K562 (cell line): ENCODE measurements around the gene RAPGEF5. TPM values are rescaled to one million over a fixed set of nuclear protein-coding genes. Genes with fewer than 3 reads are reported as not detected.

ENCODE experiments used
- ATAC-seq: fragments of 200-7000 bp; cut with Tn5 transposase; 3 replicates; pipeline ENCODE4 v1.9.1; 2020; ENCODE audit warnings: moderate library complexity
- BruUV-seq: library from RNA; stranded (reverse); fragments of 400-500 nt; replicated peaks from 2 replicates; lab custom pipeline; 2021; lab: Mats Ljungman, UMichigan
- CTCF ChIA-PET: fragments of 300-600 bp; formaldehyde crosslinking; extraction: SDS; loops from one replicate; lab custom pipeline; 2021; ENCODE audit warnings: low intra/inter-chr PET ratio; lab: Yijun Ruan, JAX
- POLR2A ChIA-PET: fragments of 300-600, 350-650 bp; sonication (Branson Sonifier 250); formaldehyde crosslinking; extraction: SDS; loops from one replicate; lab custom pipeline; 2021; ENCODE audit warnings: antibody characterized with exemption, inconsistent platforms; lab: Yijun Ruan, JAX
- DNase-seq, 4 experiments: peaks; one replicate each; pipeline versions ENCODE4 v3.0.0 to v3.0.0-alpha.2; 2011 to 2018; ENCODE audit warnings: low spot score in 3 of 4, mixed read lengths in 3 of 4; ENCODE audit errors: extremely low read depth in 1 of 4
- FAIRE-seq: peaks from 2 replicates; lab custom pipeline; 2011; peaks lifted over from hg19 to GRCh38; lab: Jason Lieb, UNC
- H2AFZ ChIP-seq: 2 replicates; pipeline ENCODE4 v1.6.0; 2011; ENCODE audit warnings: low read depth, low read length, control low read depth, inconsistent platforms
- H3K27ac ChIP-seq: fragments of 200-600 bp; 3 replicates; pipeline ENCODE4 v1.8.0; 2011; ENCODE audit warnings: low read depth, mild to moderate bottlenecking, control low read depth, inconsistent platforms, low read length, moderate library complexity, mixed read lengths; ENCODE audit errors: extremely low read depth
- H3K27me3 ChIP-seq, 2 experiments: fragments of 300-600 bp in 1 of 2; 2 replicates in 1 of 2; 3 replicates in 1 of 2; pipeline versions ENCODE4 v1.6.0 to v1.8.0; 2011; ENCODE audit warnings: inconsistent platforms in 2 of 2, low read length in 2 of 2, mild to moderate bottlenecking in 1 of 2, mixed read lengths in 1 of 2, moderate library complexity in 1 of 2; ENCODE audit not compliant: control insufficient read depth in 2 of 2, insufficient read depth in 2 of 2
- H3K36me3 ChIP-seq: fragments of 300-600 bp; 3 replicates; pipeline ENCODE4 v1.8.0; 2011; ENCODE audit warnings: mild to moderate bottlenecking, low read length, inconsistent platforms; ENCODE audit not compliant: control insufficient read depth, insufficient read depth
- H3K4me1 ChIP-seq, 2 experiments: fragments of 200-600 bp in 1 of 2; replicated peaks in 1 of 2; 2 replicates in 1 of 2; 3 replicates in 1 of 2; pipeline versions ENCODE4 v1.5.1 to v1.8.0; 2011; ENCODE audit warnings: inconsistent platforms in 2 of 2, low read length in 2 of 2, mild to moderate bottlenecking in 1 of 2, mixed read lengths in 1 of 2, moderate library complexity in 1 of 2; ENCODE audit not compliant: control insufficient read depth in 2 of 2, insufficient read depth in 2 of 2
- H3K4me2 ChIP-seq: 2 replicates; pipeline ENCODE4 v1.6.1; 2011; ENCODE audit warnings: low read length, control low read depth, inconsistent platforms, mixed read lengths; ENCODE audit not compliant: insufficient read depth
- H3K4me3 ChIP-seq: fragments of 200-600 bp; sonication (generic), shearing (Covaris generic); 2 replicates; pipeline ENCODE4 v1.5.1; 2016; ENCODE audit warnings: control low read depth, inconsistent platforms
- H3K79me2 ChIP-seq: fragments of 200-600 bp; 3 replicates; pipeline ENCODE4 v1.8.0; 2011; ENCODE audit warnings: low read length, inconsistent platforms; ENCODE audit not compliant: control insufficient read depth, insufficient read depth
- H3K9ac ChIP-seq, 2 experiments: 2 replicates each; pipeline versions ENCODE4 v1.6.0 to v1.6.1; 2011; ENCODE audit warnings: low read depth in 2 of 2, low read length in 2 of 2, control low read depth in 1 of 2, inconsistent platforms in 1 of 2, mild to moderate bottlenecking in 1 of 2, mixed read lengths in 1 of 2; ENCODE audit not compliant: insufficient read depth in 1 of 2
- H3K9me1 ChIP-seq: one replicate; pipeline ENCODE4 v1.6.0; 2011; ENCODE audit warnings: inconsistent platforms, mild to moderate bottlenecking, low read length, moderate library complexity; ENCODE audit not compliant: control insufficient read depth, insufficient read depth
- H3K9me3 ChIP-seq: replicated peaks from 2 replicates; pipeline ENCODE4 v1.5.1; 2011; ENCODE audit warnings: low read depth, low read length, inconsistent platforms; ENCODE audit not compliant: control insufficient read depth, insufficient read depth
- H4K20me1 ChIP-seq: replicated peaks from 2 replicates; pipeline ENCODE4 v1.6.1; 2011; ENCODE audit warnings: low read length, inconsistent platforms, mixed read lengths; ENCODE audit not compliant: control insufficient read depth, insufficient read depth
- CBX8 ChIP-seq: fragments of 200-600 bp; sonication (generic); IDR thresholded peaks from 2 replicates; pipeline ENCODE4 v1.6.1; 2012; ENCODE audit warnings: borderline replicate concordance, mixed run types, low read depth, mild to moderate bottlenecking, moderate library complexity, mixed read lengths, low read length, control low read depth, inconsistent platforms; ENCODE audit not compliant: poor library complexity, severe bottlenecking; ENCODE audit errors: extremely low read depth
- EWSR1 ChIP-seq: fragments of 450-650 bp; IDR thresholded peaks from 2 replicates; pipeline ENCODE4 v1.6.1; 2018; ENCODE audit warnings: borderline replicate concordance, mild to moderate bottlenecking, low read depth, moderate library complexity; ENCODE audit not compliant: partially characterized antibody
- GATAD2A ChIP-seq: fragments of 450-650 bp; IDR thresholded peaks from 2 replicates; pipeline ENCODE4 v1.6.1; 2017
- HNRNPL ChIP-seq: fragments of 200-400 bp; formaldehyde crosslinking; IDR thresholded peaks from 2 replicates; pipeline ENCODE4 v1.6.1; 2017; ENCODE audit warnings: low read depth, mild to moderate bottlenecking, low read length
- KDM2B ChIP-seq: fragments of 250-450 bp; sonication (Bioruptor Pico); IDR thresholded peaks from 2 replicates; pipeline ENCODE4 v1.8.0; 2021; ENCODE audit warnings: mild to moderate bottlenecking, moderate library complexity
- KHSRP ChIP-seq: fragments of 450-650 bp; IDR thresholded peaks from 2 replicates; pipeline ENCODE4 v1.6.1; 2017
- SIX5 ChIP-seq, 2 experiments: IDR thresholded peaks; 2 replicates each; pipeline ENCODE4 v1.6.1; 2011; ENCODE audit warnings: low read length in 2 of 2, borderline replicate concordance in 1 of 2, low read depth in 1 of 2, mild to moderate bottlenecking in 1 of 2, moderate library complexity in 1 of 2; ENCODE audit not compliant: insufficient read depth in 1 of 2
- SMARCE1 ChIP-seq: fragments of 450-650 bp; IDR thresholded peaks from 2 replicates; pipeline ENCODE4 v1.7.1; 2016; ENCODE audit warnings: mild to moderate bottlenecking
- YY1 ChIP-seq, 3 experiments: IDR thresholded peaks; 2 replicates each; pipeline ENCODE4 v1.6.1; 2011; ENCODE audit warnings: low read length in 2 of 3, mild to moderate bottlenecking in 2 of 3, moderate library complexity in 2 of 3, borderline replicate concordance in 1 of 3, control low read depth in 1 of 3, low read depth in 1 of 3; ENCODE audit not compliant: insufficient read depth in 3 of 3, insufficient replicate concordance in 2 of 3, control insufficient read depth in 1 of 3, insufficient read length in 1 of 3; ENCODE audit errors: extremely low read depth in 1 of 3
- ZNF644 ChIP-seq: fragments of 200-800 bp; sonication (Bioruptor generic); IDR thresholded peaks from 2 replicates; pipeline ENCODE4 v1.6.1; 2016; ENCODE audit warnings: low read depth, missing genetic modification characterization, missing compliant biosample characterization
- WGBS: fragments of 100-300 bp; shearing (Covaris generic); methylation state at CpG from one replicate; pipeline ENCODE4 v1.1.6; 2016; ENCODE audit warnings: low coverage, mixed read lengths; ENCODE audit not compliant: insufficient coverage; ENCODE audit errors: missing lambda C conversion rate; 5-methylcytosine and 5-hydroxymethylcytosine counted together
- in situ Hi-C: fragments of 300-500 bp; cut with MboI; formaldehyde crosslinking; loops from 4 replicates; pipeline ENCODE4 v1.15.0; 2018; ENCODE audit warnings: inconsistent platforms, mixed read lengths
- intact Hi-C: fragments of 100-400 bp; cut with micrococcal nuclease; formaldehyde crosslinking; loops from 2 replicates; pipeline ENCODE4 v1.14.2; 2022
- polyA plus RNA-seq, 8 experiments: library from polyadenylated mRNA; depleted of rRNA in 4 of 8; stranded (reverse) in 5 of 8; unstranded in 3 of 8; fragments of >200 nt; fragmentation: Nextera tagmentation in 2 of 8; fragmentation: Illumina TruSeq in 1 of 8; extraction: Ambion mirVana in 2 of 8; extraction: Trizol in 1 of 8; gene quantifications; 2 replicates each; pipeline versions ENCODE4 v1.2.1 to v1.2.3, GENCODE V29; 2011 to 2014; ENCODE audit warnings: inconsistent platforms in 1 of 8, missing spikeins in 1 of 8
- total RNA-seq, 7 experiments: library from RNA; depleted of rRNA in 6 of 7; stranded (reverse); fragments of >200 nt in 6 of 7; fragmentation: Illumina TruSeq in 2 of 7; extraction: Trizol in 2 of 7; gene quantifications; 2 replicates each; pipeline versions ENCODE4 v1.2.1 to v1.2.3, GENCODE V29; 2011 to 2021; ENCODE audit warnings: low replicate concordance in 1 of 7
- TF ChIP-seq, protein P1 (sequence below): fragments of 150-350 bp; IDR thresholded peaks from 2 replicates; pipeline ENCODE4 v1.6.1; 2014; ENCODE audit warnings: low read depth, mild to moderate bottlenecking, low read length, borderline replicate concordance

The RAPGEF5 gene
- total and polyA plus RNA-seq, 9 of the 15 experiments (the other 6 are each of a cell fraction or from before 2014, with no cell fraction given) = 0.39 to 2.0 (median 1.1) TPM

DNA sequence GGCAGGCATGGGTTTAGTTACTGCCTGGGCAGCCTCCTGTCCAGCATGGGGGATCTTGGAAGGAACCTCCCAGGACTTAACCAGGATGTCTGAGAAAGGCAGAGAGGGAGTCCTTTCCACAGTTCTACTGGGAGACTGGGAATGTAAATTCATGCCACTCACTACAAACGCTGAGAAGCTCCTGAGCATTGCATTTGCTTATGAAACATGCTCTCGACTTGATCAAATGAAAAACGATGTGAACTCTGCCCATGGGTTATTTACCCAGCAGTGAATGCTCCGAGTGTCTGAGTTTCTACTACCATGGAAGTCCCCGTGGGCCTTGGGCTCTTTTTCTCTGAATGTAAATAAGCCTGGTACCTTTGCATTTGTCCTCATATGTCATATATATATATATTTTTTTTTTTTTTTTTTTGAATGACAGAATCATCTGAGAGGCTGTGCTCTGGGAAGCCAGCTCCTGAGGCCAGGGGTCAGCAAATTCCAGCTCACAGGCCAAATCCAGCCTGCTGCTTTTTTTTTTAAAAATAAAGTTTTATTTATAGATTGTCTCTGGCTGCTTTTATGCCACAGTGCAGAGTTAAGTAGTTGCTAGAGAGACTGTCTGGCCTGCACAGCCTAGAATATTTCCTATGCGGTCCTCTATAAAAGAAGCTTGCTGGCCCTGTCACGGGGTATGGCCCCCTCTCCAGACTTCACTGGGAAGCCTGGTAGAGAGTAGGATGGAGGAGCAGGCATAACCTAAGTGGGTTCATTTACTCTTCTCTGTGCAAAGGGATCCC lies 21.4 kb upstream of the RAPGEF5 start (continued):
- TF ChIP-seq, protein P1, sequence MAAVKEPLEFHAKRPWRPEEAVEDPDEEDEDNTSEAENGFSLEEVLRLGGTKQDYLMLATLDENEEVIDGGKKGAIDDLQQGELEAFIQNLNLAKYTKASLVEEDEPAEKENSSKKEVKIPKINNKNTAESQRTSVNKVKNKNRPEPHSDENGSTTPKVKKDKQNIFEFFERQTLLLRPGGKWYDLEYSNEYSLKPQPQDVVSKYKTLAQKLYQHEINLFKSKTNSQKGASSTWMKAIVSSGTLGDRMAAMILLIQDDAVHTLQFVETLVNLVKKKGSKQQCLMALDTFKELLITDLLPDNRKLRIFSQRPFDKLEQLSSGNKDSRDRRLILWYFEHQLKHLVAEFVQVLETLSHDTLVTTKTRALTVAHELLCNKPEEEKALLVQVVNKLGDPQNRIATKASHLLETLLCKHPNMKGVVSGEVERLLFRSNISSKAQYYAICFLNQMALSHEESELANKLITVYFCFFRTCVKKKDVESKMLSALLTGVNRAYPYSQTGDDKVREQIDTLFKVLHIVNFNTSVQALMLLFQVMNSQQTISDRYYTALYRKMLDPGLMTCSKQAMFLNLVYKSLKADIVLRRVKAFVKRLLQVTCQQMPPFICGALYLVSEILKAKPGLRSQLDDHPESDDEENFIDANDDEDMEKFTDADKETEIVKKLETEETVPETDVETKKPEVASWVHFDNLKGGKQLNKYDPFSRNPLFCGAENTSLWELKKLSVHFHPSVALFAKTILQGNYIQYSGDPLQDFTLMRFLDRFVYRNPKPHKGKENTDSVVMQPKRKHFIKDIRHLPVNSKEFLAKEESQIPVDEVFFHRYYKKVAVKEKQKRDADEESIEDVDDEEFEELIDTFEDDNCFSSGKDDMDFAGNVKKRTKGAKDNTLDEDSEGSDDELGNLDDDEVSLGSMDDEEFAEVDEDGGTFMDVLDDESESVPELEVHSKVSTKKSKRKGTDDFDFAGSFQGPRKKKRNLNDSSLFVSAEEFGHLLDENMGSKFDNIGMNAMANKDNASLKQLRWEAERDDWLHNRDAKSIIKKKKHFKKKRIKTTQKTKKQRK = no peak

DNA sequence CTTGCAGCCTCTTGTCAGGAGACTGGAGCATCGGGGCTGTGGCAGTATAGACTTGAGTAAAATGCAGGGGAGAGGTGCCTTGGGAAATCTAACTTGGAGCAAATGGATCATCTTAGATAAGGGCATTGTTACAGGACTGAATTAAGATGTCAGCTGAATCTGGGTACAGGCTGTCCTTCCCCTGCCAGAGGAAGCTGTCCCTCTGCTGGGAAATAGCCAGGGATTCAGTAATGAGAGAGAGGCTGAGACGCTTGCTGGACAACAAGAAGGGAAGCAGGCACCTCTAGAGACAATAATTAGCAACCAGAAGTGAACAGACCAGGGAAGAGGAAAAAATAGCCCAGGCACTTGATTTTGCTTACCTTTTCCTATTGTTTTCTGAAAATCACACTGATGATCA lies 20.7 kb upstream of the RAPGEF5 start:
- no TSS peak for BruUV-seq
- Histone ChIP-seq H2AFZ (no peak overlapping the region), H3K4me3 (no peak overlapping the region), H3K4me2 (no peak overlapping the region), H3K36me3 (no peaks in the 10 kb centered on the region), H3K4me1 (peaks cover 0 to 19% of the 10 kb centered on the region in 2 experiments; a peak in 4 of 5 replicates), H3K27me3 (no peaks in the 10 kb centered on the region), H3K79me2 (no peaks in the 10 kb centered on the region), H4K20me1 (no peaks in the 10 kb centered on the region), H3K9me3 (no peaks in the 10 kb centered on the region), H3K9ac (no peak overlapping the region), H3K27ac (no peak overlapping the region), H3K9me1 (no peaks in the 10 kb centered on the region)
- ChIA-PET POLR2A (no interaction called here), CTCF (no interaction called here)
- FAIRE-seq (no peak), DNase-seq (no peak), ATAC-seq (no peak)
- WGBS = 36% methylated on average over 2 of the region's 2 CpGs
- TF ChIP-seq ZNF644 (tag) (no peak), EWSR1 (no peak), SMARCE1 (no peak), SIX5 (IDR thresholded peaks at IDR 0.05; ENCODE audit: borderline replicate concordance in 1 of 2, insufficient read depth in 1 of 2, low read depth in 1 of 2, low read length in 2 of 2) (no peak), GATAD2A (no peak), KDM2B (no peak), HNRNPL (no peak), KHSRP (no peak), YY1 (IDR thresholded peaks at IDR 0.05; ENCODE audit: borderline replicate concordance in 1 of 3, control insufficient read depth in 1 of 3, extremely low read depth in 1 of 3, insufficient read depth in 3 of 3, insufficient read length in 1 of 3, insufficient replicate concordance in 2 of 3, low read depth in 1 of 3, low read length in 2 of 3) (no peak), CBX8 (no peak)
- intact Hi-C loops (no loop called here), in situ Hi-C loops (no loop called here)
